ENCODE data around the gene CPA4. TPM values are rescaled to one million over a fixed set of nuclear protein-coding genes. Genes with fewer than 3 reads are reported as not detected.

The CPA4 gene
- total RNA-seq, 4 donors from 2014 or later, result 0.22 to 0.51 TPM; not detected in 2

GRCh38 chr7:130342701-130343380 is 49.9 kb downstream of the CPA4 start:
- TF ChIP-seq CTCF (IDR thresholded peaks at IDR 0.05; ENCODE audit: low read depth), result no peak

GRCh38 chr7:130344271-130344866 is 51.4 kb downstream of the CPA4 start, which contains the start of gene CPA5:
Gene CPA5, plus strand, starts transcription at chr7:130344816. Its CDS starts 1,670 bp downstream, at chr7:130346486.
- no peak for TF ChIP-seq CTCF (IDR thresholded peaks at IDR 0.05; ENCODE audit: low read depth)

GRCh38 chr7:130345136-130345535 is 52.2 kb downstream of the CPA4 start:
- TF ChIP-seq CTCF (IDR thresholded peaks at IDR 0.05; ENCODE audit: low read depth), result no peak

- TF ChIP-seq CTCF (IDR thresholded peaks at IDR 0.05; ENCODE audit: low read depth), result no peak
Measured at GRCh38 chr7:130345725-130346124, 52.8 kb downstream of the CPA4 start.

GRCh38 chr7:130346177-130346905 is 53.4 kb downstream of the CPA4 start:
- TF ChIP-seq CTCF (IDR thresholded peaks at IDR 0.05; ENCODE audit: low read depth), result no peak

- TF ChIP-seq CTCF (IDR thresholded peaks at IDR 0.05; ENCODE audit: low read depth), result no peak
Measured at GRCh38 chr7:130346941-130347340, 54.0 kb downstream of the CPA4 start.

Data from subcutaneous adipose tissue (tissue), 4 donors.